Glomerular visceral epithelial cell (primary cell): ENCODE results near the gene FOXO1.

ENCODE experiments used
- DNase-seq: peaks from one replicate; pipeline ENCODE4 v3.0.0-alpha.2; 2016; ENCODE audit errors: extremely low spot score

FOXO1 gene

DNA sequence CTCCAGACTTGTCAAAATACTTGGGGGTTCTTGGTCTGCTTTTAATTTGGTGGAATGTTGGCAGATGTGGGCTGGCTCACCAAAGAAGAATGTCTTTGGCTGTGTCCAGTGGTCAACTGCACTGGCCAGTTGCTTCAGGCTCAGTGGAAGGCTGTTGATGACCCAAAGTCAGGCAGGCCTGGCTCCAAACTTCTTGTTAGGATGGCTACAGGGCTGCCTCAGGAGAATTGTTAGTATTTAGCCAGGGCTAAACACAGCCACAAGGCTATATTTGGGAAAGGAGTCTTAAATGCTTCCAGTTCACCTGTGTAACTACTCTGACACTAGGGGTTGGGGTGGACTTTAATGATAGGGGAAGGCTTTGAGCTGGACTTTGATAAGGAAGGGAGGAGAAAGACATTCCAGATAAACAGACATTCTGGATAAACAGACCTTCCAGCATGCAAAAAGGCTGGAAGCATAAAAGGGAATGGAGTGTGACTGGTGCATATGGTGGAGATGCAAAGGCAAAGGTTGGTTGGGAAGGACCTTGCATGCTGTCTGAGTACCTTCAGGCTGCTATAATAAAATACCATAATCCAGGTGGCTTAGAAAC lies 116.8 kb downstream of the FOXO1 start:
- peak; percentile 14 for DNase-seq

- no peak for DNase-seq
Measured at GRCh38 chr13:40547591-40548315, 118.7 kb downstream of the FOXO1 start.

GRCh38 chr13:40546047-40546446 lies 120.4 kb downstream of the FOXO1 start:
- DNase-seq: no peak

DNA sequence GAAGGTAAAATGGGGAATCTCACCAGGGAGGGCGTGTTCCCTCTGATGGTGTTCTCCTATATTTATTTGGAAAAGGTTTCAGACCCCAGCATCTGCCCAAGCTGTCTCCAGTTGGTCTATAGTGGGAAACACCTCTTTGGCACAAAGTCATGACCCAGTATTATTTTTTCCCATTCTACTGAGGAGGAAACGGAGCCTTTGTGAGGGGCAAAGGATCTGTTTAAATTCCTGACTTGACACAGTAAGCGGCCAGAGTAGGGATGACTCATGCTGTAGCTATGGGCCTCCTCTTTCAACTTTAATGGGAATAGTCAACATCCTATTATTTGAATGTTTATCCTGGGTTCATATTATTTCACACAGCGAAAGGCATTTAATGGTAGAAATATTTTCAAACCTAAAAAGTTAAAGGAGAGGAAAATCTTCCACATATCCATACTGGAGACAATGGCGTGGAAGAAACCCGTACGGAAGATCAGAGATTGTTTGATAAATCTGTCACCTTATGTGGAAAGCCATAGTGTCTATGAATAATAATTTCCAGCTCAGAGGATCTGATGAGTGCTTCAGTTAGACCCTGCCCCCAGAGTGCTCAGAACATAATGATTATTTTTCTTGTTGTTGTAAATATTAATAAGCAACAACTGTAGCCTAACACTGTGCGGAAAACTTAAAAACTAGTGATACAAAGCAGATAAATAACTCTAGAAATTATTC lies 126.0 kb downstream of the FOXO1 start:
- peak; percentile 78 for DNase-seq

DNA sequence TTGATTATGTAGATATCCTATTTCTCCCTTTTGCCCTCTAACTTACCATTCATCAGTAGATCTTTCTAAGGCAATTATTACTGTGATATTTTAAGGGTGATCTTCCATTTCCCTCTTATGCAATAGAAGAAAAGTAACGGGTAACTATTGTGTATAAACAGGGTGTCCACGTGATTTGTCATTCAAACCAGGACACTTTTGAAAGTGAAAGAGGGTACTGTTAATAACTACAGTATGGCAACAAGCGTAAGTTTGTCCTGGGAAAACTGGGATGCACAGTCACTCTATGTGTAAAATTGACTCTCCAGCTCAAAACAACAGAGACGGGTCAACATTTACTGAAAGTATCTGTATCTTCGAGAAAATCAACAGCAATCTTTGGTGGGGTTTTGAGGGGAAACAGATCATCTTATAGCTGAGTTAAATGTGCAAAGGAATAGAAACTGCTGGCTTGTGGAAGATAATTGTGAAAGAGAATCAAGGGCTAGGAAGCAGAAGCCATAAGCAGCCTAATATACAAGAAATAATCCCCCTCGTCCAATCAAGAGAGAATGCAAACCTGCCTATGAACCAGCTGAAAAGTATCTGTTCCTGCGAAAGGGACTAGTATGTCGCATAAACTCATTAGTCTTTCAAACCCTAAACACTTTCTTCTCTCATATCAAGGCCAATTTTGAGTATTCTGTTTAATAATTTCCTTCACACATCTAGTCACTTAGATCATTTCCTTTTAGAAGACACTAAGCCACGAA lies 126.7 kb downstream of the FOXO1 start:
- DNase-seq: no peak

GRCh38 chr13:40537146-40537895 lies 129.1 kb downstream of the FOXO1 start:
- DNase-seq: no peak

DNA sequence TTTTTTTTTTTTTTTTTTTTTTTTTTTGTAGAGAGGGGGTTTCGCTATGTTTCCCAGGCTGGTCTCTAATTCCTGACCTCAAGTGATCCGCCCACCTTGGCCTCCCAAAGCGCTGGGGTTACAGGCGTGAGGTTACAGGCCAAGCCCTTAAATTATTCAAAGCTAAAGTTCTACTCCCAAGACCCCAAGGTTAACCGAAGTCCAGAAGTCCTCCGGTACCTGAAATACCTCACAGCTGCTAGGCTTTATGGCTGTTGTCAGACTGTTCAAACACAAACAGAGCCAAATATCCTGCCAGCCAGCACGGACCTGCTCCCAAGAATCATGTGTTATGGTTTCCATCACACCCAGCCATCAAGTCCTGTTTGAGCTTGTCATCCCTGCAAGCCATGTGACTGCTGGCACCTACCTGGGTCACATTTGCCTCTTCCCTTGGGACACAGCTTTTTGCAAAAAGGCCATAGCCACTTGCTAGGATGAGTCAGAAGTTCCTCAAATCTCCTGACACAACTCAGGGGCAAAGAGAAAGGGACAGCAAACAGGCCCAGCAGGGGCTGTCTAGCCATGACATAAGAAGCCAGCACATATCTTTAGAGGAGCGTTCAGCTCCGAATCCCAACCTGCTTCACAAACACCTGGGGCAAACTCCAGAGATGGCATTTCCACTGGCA lies 129.9 kb downstream of the FOXO1 start:
- no peak for DNase-seq

- no peak for DNase-seq
Measured at GRCh38 chr13:40535345-40535836, 131.1 kb downstream of the FOXO1 start.

DNA sequence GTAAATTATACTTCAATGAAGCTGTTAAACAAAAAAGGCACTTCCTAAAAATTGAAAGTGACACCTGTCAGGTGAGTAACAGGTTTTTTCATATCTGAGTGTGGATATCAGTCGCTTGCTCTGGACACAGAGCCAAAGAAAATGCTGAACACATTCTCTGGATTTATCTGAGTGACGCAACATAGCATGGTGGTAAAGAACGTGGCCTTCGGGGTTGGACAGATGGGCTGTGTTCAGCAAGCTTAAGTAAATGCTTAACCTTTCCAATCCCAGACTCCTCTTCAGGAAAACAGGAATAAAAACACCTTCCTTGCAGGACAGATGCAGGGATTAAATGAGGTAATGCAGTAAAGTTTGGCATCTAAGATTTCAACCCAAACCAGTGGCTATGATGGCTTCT lies 132.0 kb downstream of the FOXO1 start:
- DNase-seq: no peak

GRCh38 chr13:40533072-40533471 lies 133.4 kb downstream of the FOXO1 start:
- no peak for DNase-seq

GRCh38 chr13:40530961-40531360 lies 135.5 kb downstream of the FOXO1 start:
- no peak for DNase-seq

GRCh38 chr13:40528881-40529280 lies 137.6 kb downstream of the FOXO1 start:
- DNase-seq: no peak

GRCh38 chr13:40527914-40528313 lies 138.5 kb downstream of the FOXO1 start:
- DNase-seq: no peak

- no peak for DNase-seq
Measured at GRCh38 chr13:40522282-40522681, 144.2 kb downstream of the FOXO1 start.

DNA sequence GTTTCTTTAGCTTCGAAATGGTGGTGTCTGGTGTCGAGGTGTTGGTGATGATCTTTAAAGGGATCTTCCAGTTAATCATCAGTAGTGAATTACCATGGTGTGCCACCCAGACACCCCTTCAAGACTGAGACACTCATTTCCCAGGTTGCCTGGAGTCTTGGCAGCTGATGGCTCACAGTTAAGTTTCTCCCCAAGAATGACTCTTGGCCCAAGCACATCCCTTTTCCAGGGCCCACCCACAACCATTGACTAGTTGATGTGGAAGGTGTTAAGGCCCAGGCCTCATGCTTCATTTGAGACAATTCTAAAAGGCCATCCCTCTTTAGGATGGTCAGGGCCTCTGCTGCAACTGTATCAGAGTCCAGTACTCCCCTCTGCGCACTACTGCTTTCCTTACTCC lies 145.5 kb downstream of the FOXO1 start:
- no peak for DNase-seq

- DNase-seq: no peak
Measured at GRCh38 chr13:40519637-40520036, 146.8 kb downstream of the FOXO1 start.

- DNase-seq: peak; percentile 59
Measured at GRCh38 chr13:40518481-40518882, 148.0 kb downstream of the FOXO1 start.

GRCh38 chr13:40517486-40518480 lies 148.7 kb downstream of the FOXO1 start:
- DNase-seq: no peak

- DNase-seq: no peak
Measured at GRCh38 chr13:40515702-40516101, 150.7 kb downstream of the FOXO1 start.

GRCh38 chr13:40514802-40515201 lies 151.6 kb downstream of the FOXO1 start:
- DNase-seq: no peak
